Neural crest cell (in vitro differentiated cells): ENCODE results near the gene ZNF487. TPM values are rescaled to one million over a fixed set of nuclear protein-coding genes. Genes with fewer than 3 reads are reported as not detected.

Experiments used
- DNase-seq: peaks from one replicate; pipeline ENCODE4 v3.0.0; 2021; ENCODE audit warnings: low read depth, mixed read lengths, low spot score
- H3K27ac Mint-ChIP-seq: one replicate; pipeline ENCODE4 v1.8.0; 2021; ENCODE audit warnings: mild to moderate bottlenecking, mixed read lengths; ENCODE audit not compliant: unreplicated experiment
- H3K27me3 Mint-ChIP-seq: 2 replicates; pipeline ENCODE4 v1.8.0; 2021; ENCODE audit warnings: low read depth, mild to moderate bottlenecking, mixed read lengths
- H3K36me3 Mint-ChIP-seq: 2 replicates; pipeline ENCODE4 v1.8.0; 2021; ENCODE audit warnings: low read depth, mild to moderate bottlenecking, mixed read lengths
- H3K4me1 Mint-ChIP-seq: 2 replicates; pipeline ENCODE4 v1.8.0; 2021; ENCODE audit warnings: mixed read lengths
- H3K4me3 Mint-ChIP-seq: one replicate; pipeline ENCODE4 v1.8.0; 2021; ENCODE audit warnings: mild to moderate bottlenecking, mixed read lengths
- H3K9me3 Mint-ChIP-seq: 2 replicates; pipeline ENCODE4 v1.8.0; 2021; ENCODE audit warnings: mixed read lengths
- CTCF ChIP-seq: fragments of 200-600 bp; sonication (generic); conservative IDR thresholded peaks from 2 replicates; pipeline ENCODE4 v1.5.0; 2021; ENCODE audit warnings: antibody characterized with exemption, mild to moderate bottlenecking
- total RNA-seq: library from RNA; stranded (reverse); gene quantifications from 2 replicates; pipeline ENCODE4 v1.2.1, GENCODE V29; 2021

Gene ZNF487
- total RNA-seq, 1 donor from 2014 or later, result 4.3 TPM

DNA sequence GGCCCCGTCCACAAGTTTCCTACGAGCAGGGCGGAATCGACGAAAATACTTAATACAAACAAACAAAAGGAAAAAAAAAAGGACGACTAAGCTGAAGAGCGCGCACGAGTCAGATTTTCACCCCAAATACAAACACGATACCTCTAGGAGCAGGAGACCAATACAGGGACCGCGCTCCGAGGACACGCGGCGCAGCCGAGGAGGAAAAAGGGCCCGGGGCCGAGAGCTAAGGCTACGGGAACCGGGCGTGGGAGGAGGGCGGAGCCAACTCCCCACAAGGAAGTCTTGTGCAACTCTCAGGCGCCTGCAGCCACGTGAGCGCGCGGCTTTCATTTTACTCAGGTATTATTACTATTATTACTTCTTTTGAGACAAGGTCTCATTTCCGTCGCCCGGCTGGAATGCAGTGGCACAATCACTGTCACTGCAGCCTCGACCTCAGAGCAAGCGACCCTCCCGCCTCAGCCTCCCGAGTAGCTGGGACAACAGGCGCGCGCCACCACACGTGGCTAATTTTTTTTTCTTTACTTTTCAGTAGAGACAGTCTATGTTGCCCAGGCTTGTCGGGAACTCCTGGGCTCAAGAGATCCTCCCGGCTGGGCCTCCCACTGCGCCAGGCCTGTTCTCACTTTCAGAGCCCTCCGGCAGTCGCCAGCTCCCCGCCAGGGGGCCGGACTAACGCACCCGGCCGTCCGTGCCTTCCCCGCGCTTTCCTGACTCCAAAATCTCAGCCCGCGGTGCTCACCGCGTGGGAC lies 29.2 kb upstream of the ZNF487 start:
- Mint-ChIP-seq H3K4me1 (peaks cover 44% of the 10 kb centered on the region), H3K27me3 (no peaks in the 10 kb centered on the region), H3K4me3 (peak overlapping the region; percentile 97), H3K36me3 (no peaks in the 10 kb centered on the region), H3K27ac (peak overlapping the region; percentile 97), H3K9me3 (no peaks in the 10 kb centered on the region)
- DNase-seq, result peak; percentile 60
- peak; percentile 59 for TF ChIP-seq CTCF

GRCh38 chr10:43408331-43408709 lies 28.6 kb upstream of the ZNF487 start:
- Mint-ChIP-seq H3K4me1 (peaks cover 38% of the 10 kb centered on the region), H3K9me3 (no peaks in the 10 kb centered on the region), H3K27me3 (no peaks in the 10 kb centered on the region), H3K4me3 (peak overlapping the region; percentile 97), H3K27ac (peak overlapping the region; percentile 97), H3K36me3 (no peaks in the 10 kb centered on the region)
- no peak for TF ChIP-seq CTCF
- DNase-seq, result no peak

GRCh38 chr10:43408710-43409384 lies 28.1 kb upstream of the ZNF487 start, which contains the start of gene HNRNPF:
Gene HNRNPF, minus strand, starts transcription at chr10:43409186. Its CDS starts 21,302 bp downstream, at chr10:43387884.
- H3K27me3 Mint-ChIP-seq, result no peaks in the 10 kb centered on the region
- no peak for TF ChIP-seq CTCF
- peak within 1 kb of the TSS; percentile 99 for H3K27ac Mint-ChIP-seq
- H3K4me3 Mint-ChIP-seq, result peak within 1 kb of the TSS; percentile 97
- peak; percentile 89 for DNase-seq
- no peaks in the 10 kb centered on the region for H3K9me3 Mint-ChIP-seq
- H3K4me1 Mint-ChIP-seq, result peaks cover 36% of the 10 kb centered on the region
- no peaks in the 10 kb centered on the region for H3K36me3 Mint-ChIP-seq

DNA sequence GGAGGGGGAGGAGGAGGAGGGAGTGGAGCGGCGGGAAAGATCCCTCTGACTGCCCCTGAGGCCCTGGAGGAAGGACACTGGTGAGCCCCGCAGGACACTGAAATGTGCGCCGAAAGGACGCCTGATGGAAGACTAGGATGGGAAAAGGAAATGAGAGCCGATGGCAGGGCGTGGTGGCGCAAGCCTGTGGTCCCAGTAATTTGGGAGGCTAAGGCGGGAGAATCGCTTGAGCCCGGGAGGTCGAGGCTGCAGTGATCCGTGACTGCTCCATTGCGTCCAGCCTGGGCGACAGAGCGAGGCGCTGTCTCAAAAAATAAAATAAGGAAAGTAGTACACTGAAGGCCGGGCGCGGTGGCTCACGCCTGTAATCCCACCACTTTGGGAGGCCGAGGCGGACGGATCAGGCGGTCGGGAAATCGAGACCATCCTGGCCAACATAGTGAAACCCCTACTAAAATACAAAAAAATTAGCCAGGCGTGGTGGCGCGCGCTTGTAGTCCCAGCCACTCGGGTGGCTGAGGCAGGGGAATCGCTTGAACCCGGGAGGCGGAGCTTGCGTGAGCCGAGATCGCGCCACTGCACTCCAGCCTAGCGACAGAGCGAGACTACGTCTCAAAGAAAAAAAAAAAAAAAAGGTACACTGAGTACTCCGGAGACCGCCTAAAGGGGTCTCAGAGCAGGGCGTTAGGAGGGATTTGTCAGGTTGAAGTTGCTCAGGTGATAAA lies 27.4 kb upstream of the ZNF487 start:
- Mint-ChIP-seq H3K27me3 (no peaks in the 10 kb centered on the region), H3K36me3 (no peaks in the 10 kb centered on the region), H3K9me3 (no peaks in the 10 kb centered on the region), H3K27ac (peak overlapping the region; percentile 99), H3K4me1 (peaks cover 30% of the 10 kb centered on the region), H3K4me3 (peak overlapping the region; percentile 97)
- TF ChIP-seq CTCF, result no peak
- DNase-seq, result peak; percentile 14

DNA sequence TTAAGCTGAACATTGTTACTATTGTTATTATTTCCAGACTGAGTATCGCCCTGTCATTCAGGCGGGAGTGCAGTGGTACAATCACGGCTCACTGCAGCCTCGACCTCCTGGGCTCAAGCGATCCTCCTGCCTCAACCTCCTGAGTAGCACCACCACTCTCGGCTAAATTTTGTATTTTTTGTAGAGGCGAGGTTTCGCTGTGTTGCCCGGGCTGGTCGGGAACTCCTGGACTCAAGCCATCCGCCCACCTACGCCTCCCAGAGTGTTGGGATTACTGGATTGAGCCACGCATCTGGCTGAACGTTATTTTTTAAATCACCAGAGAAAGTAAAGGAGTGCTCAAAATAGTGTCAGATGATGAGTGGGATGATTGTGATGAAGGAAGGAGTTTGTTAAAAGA lies 26.6 kb upstream of the ZNF487 start:
- DNase-seq, result no peak

More for the DNA sequence above, 26.6 kb upstream of the ZNF487 start:
- Mint-ChIP-seq H3K27me3 (no peaks in the 10 kb centered on the region), H3K4me3 (peak overlapping the region; percentile 97), H3K36me3 (no peaks in the 10 kb centered on the region), H3K4me1 (peaks cover 26% of the 10 kb centered on the region), H3K9me3 (no peaks in the 10 kb centered on the region), H3K27ac (no peak overlapping the region)
- no peak for TF ChIP-seq CTCF
